Mesenteric fat pad (tissue), 1 donor: Measurements from ENCODE around the gene TNFRSF18. TPM values are rescaled to one million over a fixed set of nuclear protein-coding genes. Genes with fewer than 3 reads are reported as not detected.

Source experiments
- microRNA-seq: library from miRNA; unstranded; fragments of <30 nt; microRNA quantifications from one replicate; pipeline ENCODE4 v1.2.0, GENCODE V29; 2020; ENCODE audit warnings: borderline number of aligned reads
- total RNA-seq: library from RNA; stranded (reverse); fragmentation: NEBNext Ultra II Directional; extraction: Animal tissue kit (Norgen Biotek cat#: 25700); gene quantifications from one replicate; pipeline ENCODE4 v1.2.1, GENCODE V29; 2021
- donor health status: DM: yes; HTN: yes; CAD: no.

The TNFRSF18 gene
- total RNA-seq, 1 donor from 2014 or later, result 0.80 TPM

Small RNA genes lying within 50 kb of the gene (microRNA-seq; reads per million reads assigned to microRNA genes)
- gene MIR200A (29.8 reads per million, percentile 28 among the genes with 10 or more reads in this experiment), gene MIR200B (217 reads per million, percentile 59 among the genes with 10 or more reads in this experiment), gene MIR429 (44.3 reads per million, percentile 36 among the genes with 10 or more reads in this experiment)

Other genes with a start within 250 kb of the TNFRSF18 start
- 49.8 TPM for gene NOC2L, start 247.3 kb downstream of the TNFRSF18 start, total RNA-seq
- gene KLHL17, start 246.0 kb downstream of the TNFRSF18 start, total RNA-seq, result 8.8 TPM
- 0.39 TPM for gene PLEKHN1, start 240.1 kb downstream of the TNFRSF18 start, total RNA-seq
- not detected for gene PERM1, start 224.5 kb downstream of the TNFRSF18 start, total RNA-seq
- 25.5 TPM for gene HES4, start 206.5 kb downstream of the TNFRSF18 start, total RNA-seq
- 47.0 TPM for gene ISG15, start 193.1 kb downstream of the TNFRSF18 start, total RNA-seq
- gene AGRN, start 186.5 kb downstream of the TNFRSF18 start, total RNA-seq, result 17.6 TPM
- gene RNF223, start 132.3 kb downstream of the TNFRSF18 start, total RNA-seq, result not detected
- 9.0 TPM for gene C1orf159, start 90.5 kb downstream of the TNFRSF18 start, total RNA-seq
- gene TTLL10, start 32.7 kb downstream of the TNFRSF18 start, total RNA-seq, result 1.4 TPM
- 10.7 TPM for gene TNFRSF4, start 7.6 kb upstream of the TNFRSF18 start, total RNA-seq
- 144 TPM for gene SDF4, start 25.4 kb upstream of the TNFRSF18 start, total RNA-seq
- gene B3GALT6, start 25.6 kb upstream of the TNFRSF18 start, total RNA-seq, result 14.1 TPM
- gene C1QTNF12, start 40.1 kb upstream of the TNFRSF18 start, total RNA-seq, result 2.9 TPM
- 56.5 TPM for gene UBE2J2, start 67.3 kb upstream of the TNFRSF18 start, total RNA-seq
- gene SCNN1D, start 73.8 kb upstream of the TNFRSF18 start, total RNA-seq, result 2.1 TPM
- gene ACAP3, start 101.3 kb upstream of the TNFRSF18 start, total RNA-seq, result 36.6 TPM
- gene PUSL1, start 102.0 kb upstream of the TNFRSF18 start, total RNA-seq, result 11.6 TPM
- 74.7 TPM for gene INTS11, start 118.1 kb upstream of the TNFRSF18 start, total RNA-seq
- gene CPTP, start 118.2 kb upstream of the TNFRSF18 start, total RNA-seq, result 19.7 TPM
- 0.19 TPM for gene TAS1R3, start 124.7 kb upstream of the TNFRSF18 start, total RNA-seq
- gene DVL1, start 142.8 kb upstream of the TNFRSF18 start, total RNA-seq, result 52.1 TPM
- 109 TPM for gene MXRA8, start 152.0 kb upstream of the TNFRSF18 start, total RNA-seq
- 120 TPM for gene AURKAIP1, start 168.6 kb upstream of the TNFRSF18 start, total RNA-seq
- gene CCNL2, start 192.7 kb upstream of the TNFRSF18 start, total RNA-seq, result 162 TPM
- 122 TPM for gene MRPL20, start 200.7 kb upstream of the TNFRSF18 start, total RNA-seq
- 4.1 TPM for gene ANKRD65, start 214.7 kb upstream of the TNFRSF18 start, total RNA-seq
- gene VWA1, start 229.1 kb upstream of the TNFRSF18 start, total RNA-seq, result 41.1 TPM
- 0.51 TPM for gene ATAD3C, start 243.1 kb upstream of the TNFRSF18 start, total RNA-seq